Lower leg skin (tissue), 3 donors: ENCODE data around the gene JMJD1C.

Experiments
- POLR2A ChIP-seq, 2 donors: fragments of 450-650 bp; IDR thresholded peaks; one replicate each; pipeline ENCODE4 v1.6.1; 2016 to 2017; ENCODE audit warnings: antibody characterized with exemption in 2 of 2, mild to moderate bottlenecking in 1 of 2, moderate library complexity in 1 of 2
- TF ChIP-seq, protein P1 (sequence below), 3 donors: fragments of 450-650 bp; IDR thresholded peaks; one replicate each; pipeline ENCODE4 v1.5.1; 2016; ENCODE audit warnings: antibody characterized with exemption in 3 of 3, mild to moderate bottlenecking in 3 of 3, moderate library complexity in 2 of 3

DNA sequence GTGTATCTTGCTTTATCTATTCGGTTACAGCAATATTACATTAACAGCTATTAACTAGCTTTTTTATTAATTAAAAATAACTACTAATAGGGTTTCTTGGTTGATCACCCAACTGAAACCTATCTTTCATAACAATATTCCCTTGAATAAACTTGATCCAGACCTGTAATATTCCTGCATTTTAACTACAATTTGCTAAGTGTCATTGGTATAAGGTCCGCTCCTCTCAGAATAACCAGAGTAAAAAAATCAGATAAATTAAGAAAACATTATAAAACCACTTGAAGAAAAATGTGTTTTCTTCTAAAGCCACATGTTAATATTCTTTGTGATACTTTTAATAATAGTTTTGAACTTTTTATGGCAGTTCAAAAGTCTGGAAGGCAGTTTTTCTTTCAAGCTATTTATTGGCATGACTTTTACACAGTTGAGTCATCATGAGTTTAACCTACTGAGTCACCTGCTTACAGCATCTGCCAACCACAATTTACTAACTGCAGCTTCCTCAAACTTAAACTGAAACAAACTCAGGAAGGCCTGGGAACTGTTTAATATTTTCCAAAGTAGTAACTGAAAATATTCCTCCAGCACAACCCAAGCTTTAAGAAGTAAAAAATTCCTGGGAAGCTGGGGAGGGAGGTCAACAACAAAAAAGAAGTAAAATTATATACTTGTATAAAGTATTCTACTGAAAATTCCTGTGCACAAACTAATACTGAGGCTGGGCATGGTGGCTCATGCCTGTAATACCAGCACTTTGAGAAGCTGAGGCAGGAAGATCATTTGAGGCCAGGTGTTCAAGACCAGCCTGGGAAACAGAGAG lies 229.5 kb downstream of the JMJD1C start:
- TF ChIP-seq, protein P1, sequence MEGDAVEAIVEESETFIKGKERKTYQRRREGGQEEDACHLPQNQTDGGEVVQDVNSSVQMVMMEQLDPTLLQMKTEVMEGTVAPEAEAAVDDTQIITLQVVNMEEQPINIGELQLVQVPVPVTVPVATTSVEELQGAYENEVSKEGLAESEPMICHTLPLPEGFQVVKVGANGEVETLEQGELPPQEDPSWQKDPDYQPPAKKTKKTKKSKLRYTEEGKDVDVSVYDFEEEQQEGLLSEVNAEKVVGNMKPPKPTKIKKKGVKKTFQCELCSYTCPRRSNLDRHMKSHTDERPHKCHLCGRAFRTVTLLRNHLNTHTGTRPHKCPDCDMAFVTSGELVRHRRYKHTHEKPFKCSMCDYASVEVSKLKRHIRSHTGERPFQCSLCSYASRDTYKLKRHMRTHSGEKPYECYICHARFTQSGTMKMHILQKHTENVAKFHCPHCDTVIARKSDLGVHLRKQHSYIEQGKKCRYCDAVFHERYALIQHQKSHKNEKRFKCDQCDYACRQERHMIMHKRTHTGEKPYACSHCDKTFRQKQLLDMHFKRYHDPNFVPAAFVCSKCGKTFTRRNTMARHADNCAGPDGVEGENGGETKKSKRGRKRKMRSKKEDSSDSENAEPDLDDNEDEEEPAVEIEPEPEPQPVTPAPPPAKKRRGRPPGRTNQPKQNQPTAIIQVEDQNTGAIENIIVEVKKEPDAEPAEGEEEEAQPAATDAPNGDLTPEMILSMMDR (IDR thresholded peaks at IDR 0.05) = no peak
- no peak for TF ChIP-seq POLR2A (IDR thresholded peaks at IDR 0.05)
